GM12875 (cell line): ENCODE results near the gene VEPH1.

Experiments used
- H3K4me3 ChIP-seq: one replicate; pipeline ENCODE4 v1.5.1; 2011; ENCODE audit warnings: low read depth, low read length, control low read depth
- CTCF ChIP-seq: IDR thresholded peaks from 2 replicates; pipeline ENCODE4 v1.5.1; 2011; ENCODE audit warnings: low read depth, mild to moderate bottlenecking, control low read depth, inconsistent platforms, low read length, moderate library complexity, borderline replicate concordance; ENCODE audit not compliant: insufficient read depth

VEPH1 gene

GRCh38 chr3:157300094-157300493, 203.1 kb downstream of the VEPH1 start:
- no peak for TF ChIP-seq CTCF
- no peak overlapping the region for H3K4me3 ChIP-seq

- no peak for TF ChIP-seq CTCF
- H3K4me3 ChIP-seq: no peak overlapping the region
Observed at GRCh38 chr3:157297328-157297915, 205.8 kb downstream of the VEPH1 start.

GRCh38 chr3:157294953-157295352, 208.3 kb downstream of the VEPH1 start:
- H3K4me3 ChIP-seq: no peak overlapping the region
- TF ChIP-seq CTCF: no peak

GRCh38 chr3:157294491-157294890, 208.7 kb downstream of the VEPH1 start:
- H3K4me3 ChIP-seq: no peak overlapping the region

GRCh38 chr3:157290766-157291165, 212.4 kb downstream of the VEPH1 start:
- H3K4me3 ChIP-seq: no peak overlapping the region
- no peak for TF ChIP-seq CTCF

More at GRCh38 chr3:157294491-157294890, 208.7 kb downstream of the VEPH1 start:
- no peak for TF ChIP-seq CTCF

GRCh38 chr3:157285966-157286365, 217.2 kb downstream of the VEPH1 start:
- H3K4me3 ChIP-seq: no peak overlapping the region
- TF ChIP-seq CTCF: no peak

- H3K4me3 ChIP-seq: no peak overlapping the region
- no peak for TF ChIP-seq CTCF
Observed at GRCh38 chr3:157285141-157285540, 218.1 kb downstream of the VEPH1 start.
